B cell (primary cell): ENCODE data around the gene PDLIM4. TPM values are rescaled to one million over a fixed set of nuclear protein-coding genes. Genes with fewer than 3 reads are reported as not detected.

Experiments used
- ATAC-seq: fragments of 200-7000 bp; cut with Tn5 transposase; one replicate; pipeline ENCODE4 v1.10.0; 2021; ENCODE audit warnings: low read depth, mild to moderate bottlenecking, moderate number of reproducible peaks, moderate library complexity
- CTCF ChIA-PET: fragments of 350-600 bp; sonication (Branson Sonifier 250); formaldehyde crosslinking; loops from one replicate; lab custom pipeline; 2021; ENCODE audit warnings: antibody characterized with exemption, inconsistent platforms; lab: Charles Lee
- POLR2A ChIA-PET: fragments of 350-600 bp; sonication (Branson Sonifier 250); formaldehyde crosslinking; loops from one replicate; lab custom pipeline; 2021; ENCODE audit warnings: antibody characterized with exemption; lab: Charles Lee
- DNase-seq: peaks from one replicate; pipeline ENCODE4 v3.0.0; 2013
- H2AFZ ChIP-seq: 2 replicates; pipeline ENCODE4 v1.6.1; 2012; ENCODE audit warnings: mild to moderate bottlenecking, low read depth, low read length; ENCODE audit not compliant: insufficient read depth, poor library complexity, severe bottlenecking
- H3K27ac ChIP-seq, 2 donors: 1 replicate in 1 of 2; 2 replicates in 1 of 2; pipeline ENCODE4 v1.5.1; 2012 to 2013; ENCODE audit warnings: low read length in 2 of 2, mild to moderate bottlenecking in 2 of 2, moderate library complexity in 1 of 2
- H3K27me3 ChIP-seq, 4 experiments: fragments of 200-600 bp in 1 of 4; sonication (generic) in 1 of 4; replicated peaks in 1 of 4; 1 replicate in 2 of 4; 2 replicates in 2 of 4; pipeline versions ENCODE4 v1.6.1 to v1.7.0; 2013 to 2016; ENCODE audit warnings: low read length in 3 of 4, mild to moderate bottlenecking in 2 of 4, mixed read lengths in 1 of 4, moderate library complexity in 1 of 4; ENCODE audit not compliant: insufficient read depth in 4 of 4, control insufficient read depth in 3 of 4; ENCODE audit errors: control extremely low read depth in 1 of 4
- H3K36me3 ChIP-seq, 2 experiments: replicated peaks in 1 of 2; 1 replicate in 1 of 2; 2 replicates in 1 of 2; pipeline versions ENCODE4 v1.6.1 to v1.7.1; 2013; ENCODE audit warnings: low read length in 1 of 2; ENCODE audit not compliant: insufficient read depth in 2 of 2, control insufficient read depth in 1 of 2; ENCODE audit errors: control extremely low read depth in 1 of 2, extremely low read depth in 1 of 2
- H3K4me1 ChIP-seq, 2 donors: fragments of 200-600 bp in 1 of 2; sonication (generic) in 1 of 2; 1 replicate in 1 of 2; 2 replicates in 1 of 2; pipeline versions ENCODE4 v1.5.1 to v1.6.1; 2013 to 2017; ENCODE audit warnings: low read length in 2 of 2; ENCODE audit not compliant: control insufficient read depth in 2 of 2, insufficient read depth in 2 of 2
- H3K4me2 ChIP-seq: replicated peaks from 2 replicates; pipeline ENCODE3; 2012; ENCODE audit warnings: mild to moderate bottlenecking, low read depth, low read length; ENCODE audit not compliant: poor library complexity, severe bottlenecking
- H3K4me3 ChIP-seq, 5 experiments: fragments of 200-600 bp in 1 of 5; sonication (generic) in 1 of 5; 1 replicate in 3 of 5; 2 replicates in 2 of 5; pipeline versions ENCODE4 v1.5.1 to v1.7.0; 2011 to 2016; ENCODE audit warnings: low read length in 4 of 5, mild to moderate bottlenecking in 4 of 5, low read depth in 2 of 5, control low read depth in 1 of 5, moderate library complexity in 1 of 5; ENCODE audit not compliant: insufficient read depth in 1 of 5; ENCODE audit errors: control extremely low read depth in 1 of 5, extremely low read depth in 1 of 5
- H3K79me2 ChIP-seq: fragments of 200-600 bp; sonication (generic); one replicate; pipeline ENCODE4 v1.6.0; 2016; ENCODE audit warnings: low read length; ENCODE audit not compliant: control insufficient read depth, insufficient read depth
- H3K9ac ChIP-seq: fragments of 200-600 bp; sonication (generic); 2 replicates; pipeline ENCODE4 v1.6.1; 2017; ENCODE audit warnings: mild to moderate bottlenecking, low read length, moderate library complexity
- H3K9me3 ChIP-seq, 3 donors: one replicate each; pipeline versions ENCODE4 v1.6.1 to v1.7.1; 2013; ENCODE audit warnings: low read length in 2 of 3; ENCODE audit not compliant: control insufficient read depth in 2 of 3, insufficient read depth in 1 of 3; ENCODE audit errors: control extremely low read depth in 1 of 3
- H4K20me1 ChIP-seq: 2 replicates; pipeline ENCODE4 v1.6.0; 2012; ENCODE audit warnings: mild to moderate bottlenecking, low read length; ENCODE audit not compliant: insufficient read depth, control insufficient read depth, poor library complexity, severe bottlenecking
- H3K27ac Mint-ChIP-seq: one replicate; pipeline ENCODE4 v1.8.0; 2021; ENCODE audit warnings: mixed read lengths
- H3K27me3 Mint-ChIP-seq: one replicate; pipeline ENCODE4 v1.8.0; 2021; ENCODE audit warnings: mixed read lengths
- H3K4me1 Mint-ChIP-seq: one replicate; pipeline ENCODE4 v1.8.0; 2021; ENCODE audit warnings: mixed read lengths
- H3K4me3 Mint-ChIP-seq: one replicate; pipeline ENCODE4 v1.8.0; 2021; ENCODE audit warnings: mixed read lengths
- H3K9me3 Mint-ChIP-seq: one replicate; pipeline ENCODE4 v1.8.0; 2022; ENCODE audit warnings: mixed read lengths; ENCODE audit not compliant: insufficient read depth
- EZH2 ChIP-seq: IDR thresholded peaks from 2 replicates; pipeline ENCODE4 v1.6.1; 2012; ENCODE audit warnings: borderline replicate concordance, low read depth, mild to moderate bottlenecking, moderate library complexity, low read length; ENCODE audit not compliant: insufficient read depth, poor library complexity, severe bottlenecking
- WGBS: methylation state at CpG from one replicate; pipeline ENCODE4 v1.1.5; 2013; ENCODE audit warnings: missing lambda C conversion rate; ENCODE audit not compliant: insufficient coverage; 5-methylcytosine and 5-hydroxymethylcytosine counted together
- intact Hi-C: fragments of 100-400 bp; cut with micrococcal nuclease; formaldehyde crosslinking; loops from one replicate; pipeline ENCODE4 v1.10.0; 2022
- polyA plus RNA-seq: library from polyadenylated mRNA; depleted of rRNA; stranded (reverse); fragments of >200 nt; gene quantifications from 2 replicates; pipeline ENCODE4 v1.2.3, GENCODE V29; 2012
- total RNA-seq, 2 donors: library from RNA; stranded (reverse); fragments of 120-200 nt in 1 of 2; gene quantifications; 1 replicate in 1 of 2; 2 replicates in 1 of 2; pipeline versions ENCODE4 v1.2.3 to v1.2.4, GENCODE V29; 2013 to 2022
- TF ChIP-seq, protein P1 (sequence below): fragments of 200-600 bp; IDR thresholded peaks from one replicate; pipeline ENCODE4 v1.8.0; 2022; ENCODE audit warnings: antibody characterized with exemption, mild to moderate bottlenecking

PDLIM4 gene
- total and polyA plus RNA-seq, 2 donors (not counting 1 experiment from before 2014, with no cell fraction given), result not detected

DNA sequence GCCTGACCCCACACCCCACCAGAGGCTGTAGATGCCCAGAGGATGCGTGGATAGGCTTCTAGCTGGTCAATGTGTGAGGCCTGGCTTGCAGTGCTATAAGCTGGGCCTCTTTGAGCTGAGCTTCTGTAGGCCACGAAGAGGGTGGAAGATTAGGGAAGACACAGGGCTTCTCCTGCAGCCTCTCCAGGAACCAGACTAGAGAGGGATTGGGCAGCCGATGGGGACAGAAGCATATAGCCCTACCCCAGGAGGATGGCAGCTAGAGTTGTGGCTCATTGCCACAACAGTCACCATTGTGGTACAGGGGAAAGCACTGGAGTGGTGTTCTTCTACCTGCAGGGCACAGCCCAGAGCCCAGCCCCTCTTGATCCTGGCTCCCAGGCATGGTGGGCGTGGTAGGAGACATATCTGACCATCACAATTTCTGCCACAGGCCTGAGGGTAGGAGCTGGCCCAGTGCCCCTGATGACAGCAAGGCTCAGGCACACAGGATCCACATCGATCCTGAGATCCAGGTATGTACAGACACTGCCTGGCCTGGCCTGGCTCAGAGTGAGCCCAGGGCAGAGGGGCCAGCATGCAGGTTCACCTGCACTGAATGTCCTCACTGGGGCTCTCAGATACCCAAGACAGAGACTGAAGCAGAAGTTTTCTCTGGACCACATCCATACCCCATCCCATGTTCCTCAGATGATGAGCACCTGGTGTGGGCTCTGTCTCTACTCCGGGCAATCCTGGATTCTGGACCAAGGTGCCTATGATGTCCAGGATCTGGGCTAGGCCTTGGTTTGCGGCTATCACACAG is 8.7 kb downstream of the PDLIM4 start:
- no peak for DNase-seq
- Mint-ChIP-seq H3K27me3 (no peaks in the 10 kb centered on the region), H3K9me3 (no peaks in the 10 kb centered on the region), H3K27ac (no peak overlapping the region), H3K4me3 (no peak overlapping the region), H3K4me1 (no peaks in the 10 kb centered on the region)
- H3K4me1 ChIP-seq, result peaks cover 2% of the 10 kb centered on the region in 2 donors
- H2AFZ ChIP-seq, result no peak overlapping the region
- no peaks in the 10 kb centered on the region for H3K36me3 ChIP-seq
- POLR2A ChIA-PET, result no interaction called here
- no peak overlapping the region for H3K27ac ChIP-seq
- peaks cover 0 to 6% (median under 1%) of the 10 kb centered on the region in 4 experiments for H3K27me3 ChIP-seq
- intact Hi-C loops, result no loop called here
- no peak overlapping the region for H3K9ac ChIP-seq
- no peak for ATAC-seq
- H3K79me2 ChIP-seq, result no peaks in the 10 kb centered on the region
- H3K9me3 ChIP-seq, result no peaks in the 10 kb centered on the region
- H3K4me3 ChIP-seq, result no peak overlapping the region
- no peaks in the 10 kb centered on the region for H4K20me1 ChIP-seq
- TF ChIP-seq, protein P1, sequence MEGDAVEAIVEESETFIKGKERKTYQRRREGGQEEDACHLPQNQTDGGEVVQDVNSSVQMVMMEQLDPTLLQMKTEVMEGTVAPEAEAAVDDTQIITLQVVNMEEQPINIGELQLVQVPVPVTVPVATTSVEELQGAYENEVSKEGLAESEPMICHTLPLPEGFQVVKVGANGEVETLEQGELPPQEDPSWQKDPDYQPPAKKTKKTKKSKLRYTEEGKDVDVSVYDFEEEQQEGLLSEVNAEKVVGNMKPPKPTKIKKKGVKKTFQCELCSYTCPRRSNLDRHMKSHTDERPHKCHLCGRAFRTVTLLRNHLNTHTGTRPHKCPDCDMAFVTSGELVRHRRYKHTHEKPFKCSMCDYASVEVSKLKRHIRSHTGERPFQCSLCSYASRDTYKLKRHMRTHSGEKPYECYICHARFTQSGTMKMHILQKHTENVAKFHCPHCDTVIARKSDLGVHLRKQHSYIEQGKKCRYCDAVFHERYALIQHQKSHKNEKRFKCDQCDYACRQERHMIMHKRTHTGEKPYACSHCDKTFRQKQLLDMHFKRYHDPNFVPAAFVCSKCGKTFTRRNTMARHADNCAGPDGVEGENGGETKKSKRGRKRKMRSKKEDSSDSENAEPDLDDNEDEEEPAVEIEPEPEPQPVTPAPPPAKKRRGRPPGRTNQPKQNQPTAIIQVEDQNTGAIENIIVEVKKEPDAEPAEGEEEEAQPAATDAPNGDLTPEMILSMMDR, result no peak
- no peak for TF ChIP-seq EZH2
- WGBS, result over 99% methylated on average over 6 of the region's 7 CpGs
- no peak overlapping the region for H3K4me2 ChIP-seq
- CTCF ChIA-PET, result interaction anchor here (1.2 kb wide), 1 partner anchor 28 kb away, joined by 3 read pairs; no protein-coding TSS in a partner anchor

DNA sequence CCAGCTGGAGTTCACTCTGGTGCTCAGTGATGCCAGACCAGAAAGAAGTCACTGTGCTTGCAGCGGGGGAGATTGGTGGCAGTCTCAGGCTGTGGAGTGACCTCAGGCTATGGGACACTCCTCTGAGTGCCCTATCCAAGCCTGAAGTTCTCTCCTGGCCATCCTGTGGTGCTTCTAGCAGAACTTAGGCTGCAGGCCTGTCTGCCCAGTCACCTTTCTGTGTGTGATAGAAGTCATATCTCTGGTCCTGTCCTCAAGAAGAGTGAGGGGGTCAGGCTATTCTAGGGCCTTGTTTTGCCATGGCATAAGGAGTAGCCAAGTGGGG is 9.3 kb downstream of the PDLIM4 start:
- intact Hi-C loops, result no loop called here
- Mint-ChIP-seq H3K4me3 (no peak overlapping the region), H3K27me3 (no peaks in the 10 kb centered on the region), H3K4me1 (peaks cover 3% of the 10 kb centered on the region), H3K9me3 (no peaks in the 10 kb centered on the region), H3K27ac (no peak overlapping the region)
- Histone ChIP-seq H2AFZ (no peak overlapping the region), H3K4me1 (peaks cover 5 to 8% of the 10 kb centered on the region in 2 donors), H4K20me1 (no peaks in the 10 kb centered on the region), H3K27ac (no peak overlapping the region), H3K27me3 (peaks cover 0 to 8% (median under 1%) of the 10 kb centered on the region in 4 experiments), H3K79me2 (no peaks in the 10 kb centered on the region), H3K9ac (no peak overlapping the region), H3K4me2 (no peak overlapping the region), H3K36me3 (no peaks in the 10 kb centered on the region), H3K9me3 (peaks cover 0 to 5% (median 0%) of the 10 kb centered on the region in 3 donors), H3K4me3 (no peak overlapping the region)
- DNase-seq, result no peak
- TF ChIP-seq EZH2, result no peak
- TF ChIP-seq, protein P1, result no peak
- ChIA-PET CTCF (no interaction called here), POLR2A (no interaction called here)
- WGBS, result 93% methylated on average over 1 of the region's 1 CpG
- ATAC-seq, result no peak
